Measurements from ENCODE around the gene EXOC1L. TPM values are rescaled to one million over a fixed set of nuclear protein-coding genes. Genes with fewer than 3 reads are reported as not detected.

EXOC1L gene
- total and polyA plus RNA-seq, 9 of the 15 experiments (the other 6 are each of a cell fraction or from before 2014, with no cell fraction given), result 0.38 to 3.9 (median 1.0) TPM; not detected in 1

DNA sequence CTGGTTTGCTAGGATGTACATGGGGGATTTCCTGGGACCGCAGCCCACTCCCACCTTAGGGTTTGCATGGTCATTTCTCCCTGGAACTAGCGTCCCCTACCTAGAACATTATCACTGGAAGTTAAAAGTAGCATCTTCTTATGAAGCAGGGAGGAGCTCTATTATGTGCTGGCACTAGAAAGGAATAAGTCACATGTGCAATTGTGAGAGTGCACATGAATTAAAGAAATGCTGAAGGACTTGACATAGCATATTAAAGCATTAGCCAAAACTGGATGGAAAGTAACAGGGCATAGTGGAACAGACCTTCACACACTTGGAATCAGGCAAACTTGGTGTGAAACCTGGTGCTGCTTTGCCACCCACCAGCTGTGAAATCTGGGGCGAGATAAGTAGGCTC, 2.7 kb downstream of the EXOC1L start:
- CTCF ChIA-PET (ENCODE audit: low intra/inter-chr PET ratio), result no interaction called here
- no peak for ATAC-seq
- Histone ChIP-seq H3K9me1 (ENCODE audit: control insufficient read depth, insufficient read depth, low read length) (no peaks in the 10 kb centered on the region), H3K4me3 (no peak overlapping the region), H3K27ac (ENCODE audit: extremely low read depth, low read depth, low read length) (no peak overlapping the region), H3K79me2 (ENCODE audit: control insufficient read depth, insufficient read depth, low read length) (no peaks in the 10 kb centered on the region), H2AFZ (ENCODE audit: low read depth, low read length) (no peak overlapping the region; the same call in 1 of the 2 replicates), H4K20me1 (replicated peaks; ENCODE audit: control insufficient read depth, insufficient read depth, low read length) (no peaks in the 10 kb centered on the region), H3K36me3 (ENCODE audit: control insufficient read depth, insufficient read depth, low read length) (no peaks in the 10 kb centered on the region), H3K4me2 (ENCODE audit: insufficient read depth, low read length) (no peak overlapping the region), H3K9me3 (replicated peaks; ENCODE audit: control insufficient read depth, insufficient read depth, low read depth, low read length) (no peaks in the 10 kb centered on the region), H3K9ac (ENCODE audit: insufficient read depth in 1 of 2, low read depth in 2 of 2, low read length in 2 of 2) (no peak overlapping the region), H3K4me1 (replicated peaks in 1 of 2; ENCODE audit: control insufficient read depth in 2 of 2, insufficient read depth in 2 of 2, low read length in 2 of 2) (peaks cover 0 to 4% of the 10 kb centered on the region in 2 experiments; a peak in 3 of 5 replicates), H3K27me3 (ENCODE audit: control insufficient read depth in 2 of 2, insufficient read depth in 2 of 2, low read length in 2 of 2) (no peaks in the 10 kb centered on the region)
- POLR2A ChIA-PET, result interaction anchor here (0.9 to 1.2 kb wide), 2 partner anchors 13 to 15 kb away, joined by 3 to 4 read pairs; no protein-coding TSS in a partner anchor
- no peak for DNase-seq (ENCODE audit: extremely low read depth in 1 of 4, low spot score in 3 of 4)
- TF ChIP-seq TAL1 (IDR thresholded peaks at IDR 0.05), result no peak
- TF ChIP-seq, protein P1, sequence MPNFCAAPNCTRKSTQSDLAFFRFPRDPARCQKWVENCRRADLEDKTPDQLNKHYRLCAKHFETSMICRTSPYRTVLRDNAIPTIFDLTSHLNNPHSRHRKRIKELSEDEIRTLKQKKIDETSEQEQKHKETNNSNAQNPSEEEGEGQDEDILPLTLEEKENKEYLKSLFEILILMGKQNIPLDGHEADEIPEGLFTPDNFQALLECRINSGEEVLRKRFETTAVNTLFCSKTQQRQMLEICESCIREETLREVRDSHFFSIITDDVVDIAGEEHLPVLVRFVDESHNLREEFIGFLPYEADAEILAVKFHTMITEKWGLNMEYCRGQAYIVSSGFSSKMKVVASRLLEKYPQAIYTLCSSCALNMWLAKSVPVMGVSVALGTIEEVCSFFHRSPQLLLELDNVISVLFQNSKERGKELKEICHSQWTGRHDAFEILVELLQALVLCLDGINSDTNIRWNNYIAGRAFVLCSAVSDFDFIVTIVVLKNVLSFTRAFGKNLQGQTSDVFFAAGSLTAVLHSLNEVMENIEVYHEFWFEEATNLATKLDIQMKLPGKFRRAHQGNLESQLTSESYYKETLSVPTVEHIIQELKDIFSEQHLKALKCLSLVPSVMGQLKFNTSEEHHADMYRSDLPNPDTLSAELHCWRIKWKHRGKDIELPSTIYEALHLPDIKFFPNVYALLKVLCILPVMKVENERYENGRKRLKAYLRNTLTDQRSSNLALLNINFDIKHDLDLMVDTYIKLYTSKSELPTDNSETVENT (CRISPR knock-in tag; IDR thresholded peaks at IDR 0.05), result no peak
- no peak for TF ChIP-seq NFATC3 (IDR thresholded peaks at IDR 0.05)
- in situ Hi-C loops (cut with MboI), result no loop called here
- BruUV-seq (replicated peaks), result no TSS peak
- no peak for FAIRE-seq
- WGBS (ENCODE audit: insufficient coverage, low coverage, missing lambda C conversion rate), result 47% methylated on average over 3 of the region's 3 CpGs
- intact Hi-C loops (cut with micrococcal nuclease), result no loop called here

DNA sequence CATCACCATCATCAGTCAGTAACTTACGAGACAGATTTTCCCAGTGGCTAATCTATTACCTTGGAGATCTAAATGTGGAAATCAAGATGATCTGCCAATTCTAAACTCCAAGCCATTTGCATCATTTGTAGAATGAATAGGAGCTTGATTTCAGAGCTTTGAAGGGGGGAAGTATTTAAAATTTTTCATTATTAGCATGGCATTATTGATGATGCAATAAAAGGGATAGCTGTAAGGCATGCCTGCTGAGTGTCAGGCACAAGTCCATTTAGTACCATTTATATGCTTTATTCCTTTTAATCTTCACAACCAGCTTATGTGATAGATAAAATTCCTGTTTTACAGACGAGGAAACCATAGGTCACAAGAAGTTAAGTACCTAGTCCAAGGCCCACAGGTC, 5.3 kb downstream of the EXOC1L start:
- TF ChIP-seq ZNF436 (CRISPR knock-in tag; IDR thresholded peaks at IDR 0.05), result no peak
- no peak for TF ChIP-seq FUS (optimal IDR thresholded peaks at IDR 0.05; ENCODE audit: low read depth, low read length)
- TF ChIP-seq RBM14 (IDR thresholded peaks at IDR 0.05; ENCODE audit: borderline replicate concordance, insufficient read depth, low read depth, low read length), result no peak
- TF ChIP-seq CEBPG (CRISPR knock-in tag; IDR thresholded peaks at IDR 0.05), result no peak
- TF ChIP-seq CEBPG (tag; conservative IDR thresholded peaks at IDR 0.05 in 1 of 2, IDR thresholded peaks at IDR 0.05 in 1 of 2), result peak; percentile 41 to 76; a peak in 3 of 4 replicates
- TF ChIP-seq, protein P2, sequence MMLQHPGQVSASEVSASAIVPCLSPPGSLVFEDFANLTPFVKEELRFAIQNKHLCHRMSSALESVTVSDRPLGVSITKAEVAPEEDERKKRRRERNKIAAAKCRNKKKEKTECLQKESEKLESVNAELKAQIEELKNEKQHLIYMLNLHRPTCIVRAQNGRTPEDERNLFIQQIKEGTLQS (IDR thresholded peaks at IDR 0.05), result peak; percentile 68
- TF ChIP-seq, protein P2 (CRISPR knock-in tag; conservative IDR thresholded peaks at IDR 0.05), result no peak
- no peak for TF ChIP-seq ZNF354B (CRISPR knock-in tag; IDR thresholded peaks at IDR 0.05)
- TF ChIP-seq ZNF232 (CRISPR knock-in tag; IDR thresholded peaks at IDR 0.05), result no peak
- no peak for TF ChIP-seq ZNF347 (CRISPR knock-in tag; IDR thresholded peaks at IDR 0.05; ENCODE audit: low read depth)
- peak; percentile 61 for TF ChIP-seq CEBPB (tag; IDR thresholded peaks at IDR 0.05)
- no peak for TF ChIP-seq ZNF12 (CRISPR knock-in tag; IDR thresholded peaks at IDR 0.05)
- no peak for TF ChIP-seq GTF2E2 (tag; IDR thresholded peaks at IDR 0.05)
- ChIA-PET CTCF (ENCODE audit: low intra/inter-chr PET ratio) (no interaction called here), POLR2A (no interaction called here)
- Histone ChIP-seq H3K9me3 (replicated peaks; ENCODE audit: control insufficient read depth, insufficient read depth, low read depth, low read length) (no peaks in the 10 kb centered on the region), H3K9ac (ENCODE audit: insufficient read depth in 1 of 2, low read depth in 2 of 2, low read length in 2 of 2) (no peak overlapping the region), H3K9me1 (ENCODE audit: control insufficient read depth, insufficient read depth, low read length) (no peaks in the 10 kb centered on the region), H3K4me3 (no peak overlapping the region), H3K4me2 (ENCODE audit: insufficient read depth, low read length) (no peak overlapping the region), H3K27me3 (ENCODE audit: control insufficient read depth in 2 of 2, insufficient read depth in 2 of 2, low read length in 2 of 2) (no peaks in the 10 kb centered on the region), H3K79me2 (ENCODE audit: control insufficient read depth, insufficient read depth, low read length) (no peaks in the 10 kb centered on the region), H3K27ac (ENCODE audit: extremely low read depth, low read depth, low read length) (no peak overlapping the region), H4K20me1 (replicated peaks; ENCODE audit: control insufficient read depth, insufficient read depth, low read length) (no peaks in the 10 kb centered on the region), H3K36me3 (ENCODE audit: control insufficient read depth, insufficient read depth, low read length) (no peaks in the 10 kb centered on the region), H2AFZ (ENCODE audit: low read depth, low read length) (no peak overlapping the region), H3K4me1 (replicated peaks in 1 of 2; ENCODE audit: control insufficient read depth in 2 of 2, insufficient read depth in 2 of 2, low read length in 2 of 2) (no peaks in the 10 kb centered on the region; a peak in 1 of 5 replicates)
- in situ Hi-C loops (cut with MboI), result no loop called here
- 33% methylated on average over 2 of the region's 2 CpGs for WGBS (ENCODE audit: insufficient coverage, low coverage, missing lambda C conversion rate)
- ATAC-seq (no peak), DNase-seq (ENCODE audit: extremely low read depth in 1 of 4, low spot score in 3 of 4) (no peak), FAIRE-seq (no peak)
- BruUV-seq (replicated peaks), result no TSS peak
- intact Hi-C loops (cut with micrococcal nuclease), result no loop called here
